Measurements from ENCODE around the gene LRAT.

The LRAT gene

GRCh38 chr4:154779362-154779947 lies 35.7 kb downstream of the LRAT start:
- DNase-seq, result no peak

- DNase-seq, result no peak
Measured at GRCh38 chr4:154781126-154781982, 37.6 kb downstream of the LRAT start, which contains the start of gene RBM46. RBM46 (plus strand) TSS chr4:154781272; CDS start chr4:154796753, 15,481 bp downstream.

DNA sequence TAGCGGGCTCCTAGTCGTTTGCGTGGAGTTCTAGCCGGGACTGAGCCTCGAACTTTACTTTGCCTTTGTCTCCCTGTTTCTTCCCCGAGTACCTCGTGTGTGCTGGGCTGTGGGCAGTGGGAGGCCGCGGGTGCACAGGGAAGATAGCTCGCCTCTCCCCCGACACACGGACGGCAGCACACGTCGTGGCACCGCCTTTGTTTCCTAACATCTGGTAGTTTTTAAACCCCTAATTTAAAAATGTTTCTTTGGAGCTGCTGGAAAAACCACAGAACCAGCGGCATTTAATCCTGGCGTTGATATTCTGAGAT lies 38.1 kb downstream of the LRAT start:
- DNase-seq, result no peak

Measured in activated effector memory CD4-positive, alpha-beta T cell treated with Interleukin-2 at 50 U/mL for 16 hours (primary cell).